Tracheal epithelial cell (primary cell): ENCODE data around the gene ZNHIT2. TPM values are rescaled to one million over a fixed set of nuclear protein-coding genes. Genes with fewer than 3 reads are reported as not detected.

ENCODE experiments used
- total RNA-seq: library from RNA; depleted of rRNA; stranded (reverse); fragments of >200 nt; gene quantifications from 2 replicates; pipeline ENCODE4 v1.2.1, GENCODE V29; 2014

The ZNHIT2 gene
- 21.2 and 22.6 TPM in 2 replicates for total RNA-seq

GRCh38 chr11:65117206-65118096 lies at the start of gene ZNHIT2:
TSS of gene ZNHIT2 (minus strand) at chr11:65117701. CDS start at chr11:65117653, 48 bp downstream.

GRCh38 chr11:65134240-65134951 lies 16.9 kb upstream of the ZNHIT2 start, which contains the start of gene SYVN1:
TSS of gene SYVN1 (minus strand) at chr11:65134519. CDS start at chr11:65133601, 918 bp downstream.

GRCh38 chr11:65121865-65122696 lies 4.6 kb upstream of the ZNHIT2 start, which contains the start of the genes FAU and MRPL49:
TSS of gene FAU (minus strand) at chr11:65122134. CDS start at chr11:65121813, 321 bp downstream.
TSS of gene MRPL49 (plus strand) at chr11:65122321. CDS start at chr11:65122347, 26 bp downstream.

GRCh38 chr11:65111744-65112545 lies 5.6 kb downstream of the ZNHIT2 start, which contains the start of gene TM7SF2:
TSS of gene TM7SF2 (plus strand) at chr11:65111872. CDS start at chr11:65112016, 144 bp downstream.

GRCh38 chr11:65095974-65096806 lies 21.3 kb downstream of the ZNHIT2 start, which contains the start of gene VPS51:
TSS of gene VPS51 (plus strand) at chr11:65096214. CDS start at chr11:65096251, 37 bp downstream.

GRCh38 chr11:65083834-65084597 lies 33.5 kb downstream of the ZNHIT2 start, which contains the start of the genes CDCA5 and ZFPL1:
TSS of gene CDCA5 (minus strand) at chr11:65084040. CDS start at chr11:65083978, 62 bp downstream.
TSS of gene ZFPL1 (plus strand) at chr11:65084222. CDS start at chr11:65084699, 477 bp downstream.

Other genes with a start within 250 kb of the ZNHIT2 start
- 41.6 and 107 TPM in 2 replicates for gene EHD1, start 239.1 kb downstream of the ZNHIT2 start, total RNA-seq
- 11.7 and 13.5 TPM in 2 replicates for gene ATG2A, start 200.5 kb downstream of the ZNHIT2 start, total RNA-seq
- 6.0 and 28.2 TPM in 2 replicates for gene PPP2R5B, start 193.0 kb downstream of the ZNHIT2 start, total RNA-seq
- gene GPHA2, start 181.8 kb downstream of the ZNHIT2 start, total RNA-seq, result not detected in 2 replicates
- not detected in 2 replicates for gene MAJIN, start 145.6 kb downstream of the ZNHIT2 start, total RNA-seq
- 0.21 and 0.96 TPM in 2 replicates for gene BATF2, start 120.7 kb downstream of the ZNHIT2 start, total RNA-seq
- 76.9 and 109 TPM in 2 replicates for gene ARL2, start 103.5 kb downstream of the ZNHIT2 start, total RNA-seq
- 13.5 and 21.3 TPM in 2 replicates for gene SNX15, start 90.3 kb downstream of the ZNHIT2 start, total RNA-seq
- gene SAC3D1, start 76.5 kb downstream of the ZNHIT2 start, total RNA-seq, result 9.9 and 14.5 TPM in 2 replicates
- gene NAALADL1, start 59.1 kb downstream of the ZNHIT2 start, total RNA-seq, result 15.9 and 18.1 TPM in 2 replicates
- gene CDCA5, start 33.7 kb downstream of the ZNHIT2 start, total RNA-seq, result 0.43 and 1.7 TPM in 2 replicates
- gene ZFPL1, start 33.5 kb downstream of the ZNHIT2 start, total RNA-seq, result 33.0 and 41.2 TPM in 2 replicates
- 178 and 180 TPM in 2 replicates for gene VPS51, start 21.5 kb downstream of the ZNHIT2 start, total RNA-seq
- 30.6 and 40.3 TPM in 2 replicates for gene TM7SF2, start 5.8 kb downstream of the ZNHIT2 start, total RNA-seq
- gene FAU, start 4.4 kb upstream of the ZNHIT2 start, total RNA-seq, result 358 and 363 TPM in 2 replicates
- 42.0 and 48.9 TPM in 2 replicates for gene MRPL49, start 4.6 kb upstream of the ZNHIT2 start, total RNA-seq
- 10.0 and 19.0 TPM in 2 replicates for gene SYVN1, start 16.8 kb upstream of the ZNHIT2 start, total RNA-seq
- not detected in 2 replicates for gene SPDYC, start 52.5 kb upstream of the ZNHIT2 start, total RNA-seq
- 219 and 240 TPM in 2 replicates for gene CAPN1, start 64.2 kb upstream of the ZNHIT2 start, total RNA-seq
- gene POLA2, start 144.3 kb upstream of the ZNHIT2 start, total RNA-seq, result 2.2 and 3.0 TPM in 2 replicates
- gene CDC42EP2, start 197.2 kb upstream of the ZNHIT2 start, total RNA-seq, result 2.6 and 9.9 TPM in 2 replicates
- gene DPF2, start 216.2 kb upstream of the ZNHIT2 start, total RNA-seq, result 24.8 and 29.8 TPM in 2 replicates
- gene TIGD3, start 237.1 kb upstream of the ZNHIT2 start, total RNA-seq, result under 0.01 and 0.43 TPM in 2 replicates